ENCODE data around the gene GPX5.
"Not testable (repeated sequence)": the region's sequence is repeated elsewhere in the genome, so short reads cannot be mapped to it uniquely, and the experiment has no call there.

The GPX5 gene

GRCh38 chr6:28517964-28518363 is 7.7 kb upstream of the GPX5 start:
- DNase-seq = no peak

GRCh38 chr6:28522594-28523240 is 3.0 kb upstream of the GPX5 start:
- no peak for DNase-seq

DNA sequence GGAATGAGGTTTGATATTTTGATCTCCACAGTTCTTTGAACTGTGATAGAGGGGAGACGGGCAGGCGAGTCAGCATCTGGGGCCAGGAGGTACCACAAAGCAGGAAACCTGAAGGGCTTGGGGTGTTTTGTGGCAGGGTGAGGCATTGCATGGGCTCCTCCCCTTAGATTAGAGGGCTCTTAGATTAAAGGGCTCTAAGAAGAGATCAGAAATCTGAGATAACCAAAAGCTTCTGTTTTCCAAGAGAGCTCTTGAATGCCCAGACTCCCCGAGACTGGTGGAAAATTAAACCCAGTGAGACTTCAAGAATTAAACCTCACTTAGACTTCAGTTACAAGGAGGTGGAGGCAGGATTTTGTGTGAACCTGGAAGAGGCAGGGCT is 2.4 kb upstream of the GPX5 start:
- DNase-seq = peak; percentile 25

DNA sequence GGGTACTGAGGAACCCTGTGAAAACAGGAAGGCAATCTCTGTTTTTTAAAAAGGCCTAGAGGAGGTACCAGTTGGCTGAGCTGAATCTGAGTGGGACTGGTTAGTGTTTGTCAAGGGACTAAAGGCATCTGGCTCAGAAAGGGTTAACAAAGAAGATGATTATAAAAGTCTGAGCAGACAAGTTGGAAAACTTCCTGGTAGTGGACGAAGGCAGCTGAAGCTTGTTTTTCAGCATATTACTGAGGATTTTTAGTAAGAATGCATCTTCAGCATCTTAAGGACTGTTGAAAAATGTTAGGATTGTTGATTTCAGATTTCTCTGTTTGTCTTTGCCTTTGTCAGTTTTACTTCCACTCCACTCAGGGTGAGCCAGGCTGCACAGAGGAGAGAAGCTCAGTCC is 5.1 kb downstream of the GPX5 start:
- no peak for DNase-seq

GRCh38 chr6:28531479-28532128 is 5.9 kb downstream of the GPX5 start:
- DNase-seq = no peak

- DNase-seq = no peak
These were observed 8.6 kb downstream of the GPX5 start for GRCh38 chr6:28534306-28534705.

- DNase-seq = no peak
These were observed 9.2 kb downstream of the GPX5 start for GRCh38 chr6:28534875-28535274.

DNA sequence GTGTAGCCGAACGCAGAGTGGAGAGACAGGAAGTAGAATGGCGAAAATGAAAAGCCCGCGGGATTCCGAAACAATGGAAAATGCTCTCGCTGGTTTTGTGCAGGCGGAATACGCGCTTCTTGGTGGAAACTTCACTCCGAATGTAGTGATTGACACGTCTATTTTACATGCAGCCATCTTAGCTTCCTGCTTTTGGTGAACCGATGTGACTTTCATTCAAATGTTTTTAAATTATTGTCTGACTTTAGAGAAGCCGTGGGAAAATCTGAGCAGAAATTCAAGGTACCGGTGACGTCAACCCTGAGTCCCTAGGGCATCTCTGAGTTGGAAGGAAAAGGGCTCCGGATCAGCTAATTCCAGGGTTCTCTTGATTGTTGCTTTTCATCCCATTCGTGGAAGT is 11.4 kb downstream of the GPX5 start:
- peak; percentile 1 for DNase-seq

DNA sequence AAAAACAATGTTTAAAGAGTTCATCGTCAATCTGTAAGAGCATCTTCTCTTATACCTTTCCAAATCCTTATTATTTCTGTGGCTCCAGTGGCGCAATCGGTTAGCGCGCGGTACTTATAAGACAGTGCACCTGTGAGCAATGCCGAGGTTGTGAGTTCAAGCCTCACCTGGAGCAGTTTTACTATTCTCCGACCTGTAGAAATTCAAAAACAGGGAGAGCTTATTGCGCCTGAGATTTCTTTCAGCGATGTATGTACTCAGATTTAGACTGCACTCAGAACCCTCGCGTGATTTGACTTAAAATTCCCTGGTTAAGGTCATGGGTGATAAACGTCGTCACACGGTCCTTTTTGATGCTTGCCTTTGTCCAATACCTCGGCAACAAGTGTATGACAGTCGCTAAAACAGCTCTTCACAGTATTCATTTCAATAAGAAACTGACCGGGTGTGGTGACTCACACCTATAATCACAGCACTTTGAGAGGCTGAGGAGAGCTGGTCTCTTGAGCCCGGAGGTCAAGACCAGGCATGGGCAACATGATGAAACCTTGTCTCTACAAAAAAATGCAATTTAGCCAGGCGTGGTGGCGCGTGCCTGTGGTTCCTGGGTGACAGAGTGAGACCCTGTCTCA is 11.9 kb downstream of the GPX5 start:
- peak; percentile 10 for DNase-seq

DNA sequence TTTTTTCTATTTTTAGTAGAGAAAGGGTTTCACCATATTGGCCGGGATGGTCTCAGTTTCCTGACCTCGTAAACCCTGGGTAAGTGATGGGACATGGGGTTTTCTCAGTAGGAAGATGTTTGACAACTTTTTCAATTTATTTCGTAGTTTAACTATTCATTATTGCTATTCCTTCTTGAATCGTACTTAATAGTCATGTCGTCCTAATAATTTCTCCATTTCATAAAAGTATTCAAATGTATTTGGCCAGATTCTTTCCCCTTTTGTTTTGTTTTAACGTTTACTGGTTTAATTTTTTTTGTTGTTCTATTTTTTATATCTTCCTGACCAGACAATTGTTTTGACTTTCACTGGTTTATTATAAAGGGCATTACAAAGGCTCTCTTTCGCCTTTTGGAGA is 16.3 kb downstream of the GPX5 start:
- no peak for DNase-seq

DNA sequence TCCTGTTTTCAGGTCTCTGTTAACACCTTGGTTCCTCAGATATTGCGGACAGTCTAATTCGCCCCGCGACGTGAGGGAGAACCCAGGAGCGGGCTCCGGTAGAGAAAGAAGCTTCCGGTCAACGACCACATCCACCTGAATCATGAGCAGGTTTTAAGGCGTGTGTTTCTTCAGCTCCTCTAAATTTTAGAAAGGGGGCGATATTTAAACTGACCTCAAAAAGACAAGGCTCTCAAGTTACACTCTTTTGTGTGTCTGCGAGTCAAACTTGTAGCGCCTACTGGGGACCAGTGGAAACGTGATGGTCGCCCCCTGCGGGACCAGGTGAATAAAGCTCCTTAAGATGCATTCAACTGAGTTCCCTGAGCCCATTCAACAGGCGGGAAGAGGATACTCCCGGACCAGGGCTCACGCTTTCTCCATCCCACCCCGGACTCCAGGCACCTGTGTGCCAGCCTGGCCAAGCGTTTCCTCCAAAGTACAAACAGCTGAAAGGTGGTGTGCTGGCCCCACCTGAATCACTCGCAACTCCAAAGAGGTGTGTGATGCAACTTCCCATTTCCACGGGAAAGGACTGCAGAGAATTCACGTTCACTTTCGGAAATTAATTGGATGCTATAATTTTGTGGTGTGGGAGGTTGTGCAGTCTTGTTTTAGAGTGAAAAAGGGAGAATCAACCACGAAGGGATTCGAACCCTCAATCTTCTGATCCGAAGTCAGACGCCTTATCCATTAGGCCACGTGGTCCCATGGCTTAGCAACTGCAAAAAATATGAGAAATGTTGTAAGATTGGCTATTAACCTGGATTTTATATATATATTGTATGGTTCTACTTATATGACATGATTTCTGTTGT is 17.0 kb downstream of the GPX5 start:
- DNase-seq = peak; percentile 90

- DNase-seq = peak; percentile 47
These were observed 18.2 kb downstream of the GPX5 start for GRCh38 chr6:28543651-28544610.

GRCh38 chr6:28545955-28546354 is 20.3 kb downstream of the GPX5 start:
- no peak for DNase-seq

DNA sequence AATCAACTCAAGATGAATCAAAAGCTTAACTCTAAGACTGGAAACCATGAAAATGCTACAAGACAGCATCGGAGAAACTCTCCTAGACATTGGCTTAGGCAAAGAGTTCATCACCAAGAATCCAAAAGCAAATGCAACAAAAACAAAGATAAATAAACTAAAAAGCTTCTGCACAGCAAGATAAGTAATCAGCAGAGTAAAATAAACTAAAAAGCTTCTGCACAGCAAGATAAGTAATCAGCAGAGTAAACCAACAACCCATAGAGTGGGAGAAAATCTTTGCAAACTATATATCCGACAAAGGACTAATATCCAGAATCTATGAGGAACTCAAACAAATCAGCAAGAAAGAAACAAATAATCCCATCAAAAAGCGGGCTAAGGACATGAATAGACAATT is 21.3 kb downstream of the GPX5 start:
- not testable (repeated sequence) for DNase-seq

- DNase-seq = peak; percentile 14
These were observed 26.4 kb downstream of the GPX5 start for GRCh38 chr6:28551891-28552666.

- DNase-seq = no peak
These were observed 27.8 kb downstream of the GPX5 start for GRCh38 chr6:28553384-28553985.

DNA sequence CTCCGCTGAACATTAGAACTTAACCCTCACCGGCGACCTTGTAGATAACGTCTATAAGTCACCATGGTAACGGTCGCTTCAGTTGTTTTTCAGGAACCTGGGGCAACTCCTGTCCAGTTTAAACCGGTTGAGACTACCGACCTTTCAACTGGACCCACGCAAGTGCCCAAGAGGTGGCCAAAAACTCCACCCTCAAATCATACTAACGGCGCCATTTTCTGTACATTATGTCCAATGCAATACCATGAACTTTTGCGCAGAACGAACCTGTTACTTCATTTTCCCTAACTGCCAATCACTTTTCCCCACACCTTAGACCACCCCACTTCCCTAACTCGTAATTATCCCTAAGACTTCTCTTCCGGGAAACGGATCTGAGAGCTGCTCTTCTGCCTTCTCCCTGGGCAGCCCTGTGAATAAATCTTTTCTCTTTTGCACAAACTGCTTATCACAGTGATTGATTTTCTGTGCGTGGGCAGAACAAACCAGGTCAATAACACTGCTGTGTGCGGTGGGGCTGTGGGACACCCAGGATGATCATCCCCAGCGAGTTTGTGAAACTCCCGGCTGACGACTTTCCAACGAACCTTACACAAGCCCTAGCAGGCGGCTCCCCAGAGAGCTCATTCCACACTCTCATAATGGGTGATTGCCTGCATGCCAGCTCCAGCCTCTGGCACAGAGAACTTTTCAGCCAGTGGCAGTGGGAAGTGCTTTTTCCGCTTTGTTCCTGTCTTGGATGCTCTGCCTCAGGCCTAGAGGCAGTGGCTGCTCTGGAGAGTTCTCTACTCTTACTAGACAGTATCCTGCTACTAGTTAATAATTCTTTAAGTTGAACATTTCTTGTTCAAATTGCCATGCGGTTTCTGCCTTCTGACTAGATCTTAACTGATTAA is 28.6 kb downstream of the GPX5 start:
- DNase-seq = peak; percentile 37

GRCh38 chr6:28555136-28555535 is 29.5 kb downstream of the GPX5 start:
- DNase-seq = no peak

DNA sequence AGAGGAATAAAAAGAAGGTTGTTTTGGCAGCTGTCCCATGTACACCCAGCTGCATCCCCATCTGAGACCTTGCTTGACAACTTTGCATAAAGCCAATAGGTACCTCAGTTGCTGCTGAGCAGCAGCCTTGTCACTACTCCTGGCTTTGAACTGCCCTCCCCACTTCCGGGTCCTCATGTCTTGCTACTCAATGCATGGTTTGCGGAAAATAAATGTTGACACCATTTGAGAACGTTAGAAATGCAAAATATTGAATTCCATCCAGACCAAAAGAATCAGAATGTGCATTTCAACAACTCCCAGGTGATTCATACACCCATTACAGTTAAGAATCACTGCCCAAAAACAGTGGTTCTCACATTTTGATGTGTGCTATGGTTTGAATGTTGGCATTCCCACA is 32.9 kb downstream of the GPX5 start:
- no peak for DNase-seq
